Measurements from ENCODE around the gene TRIM2. TPM values are rescaled to one million over a fixed set of nuclear protein-coding genes. Genes with fewer than 3 reads are reported as not detected.

TRIM2 gene
- total and polyA plus RNA-seq, 2 of the 8 experiments (the other 6 are each of a cell fraction or from before 2014, with no cell fraction given): 34.0 to 59.8 TPM

GRCh38 chr4:153204247-153204671, at the start of gene TRIM2 (continued):
- TF ChIP-seq CHD2 (IDR thresholded peaks at IDR 0.05; ENCODE audit: low read length) (no peak), YY1 (IDR thresholded peaks at IDR 0.05; ENCODE audit: low read depth, low read length) (no peak), EGR1 (IDR thresholded peaks at IDR 0.05; ENCODE audit: borderline replicate concordance, low read depth, low read length) (no peak)
